HepG2 (cell line): ENCODE results near the gene ELL. TPM values are rescaled to one million over a fixed set of nuclear protein-coding genes. Genes with fewer than 3 reads are reported as not detected.

Source experiments
- BATF2 ChIP-seq: sonication (generic); formaldehyde crosslinking; IDR thresholded peaks from 2 replicates; pipeline ENCODE4 v1.8.0; 2022; ENCODE audit warnings: mild to moderate bottlenecking, missing genetic modification reagents, moderate library complexity
- CSRNP1 ChIP-seq: sonication (generic); formaldehyde crosslinking; IDR thresholded peaks from 2 replicates; pipeline ENCODE4 v1.8.1; 2023; ENCODE audit warnings: mild to moderate bottlenecking, missing genetic modification reagents
- ETV5 ChIP-seq: IDR thresholded peaks from 2 replicates; pipeline ENCODE4 v1.6.1; 2018; ENCODE audit warnings: missing biosample characterization, missing genetic modification reagents, inconsistent platforms, borderline replicate concordance
- FOXK1 ChIP-seq: sonication (generic); formaldehyde crosslinking; IDR thresholded peaks from 2 replicates; pipeline ENCODE4 v1.4.0; 2020; ENCODE audit warnings: low read depth, missing genetic modification reagents, borderline replicate concordance
- HMGXB4 ChIP-seq, 2 experiments: sonication (generic) in 1 of 2; formaldehyde crosslinking in 1 of 2; IDR thresholded peaks; 2 replicates each; pipeline versions ENCODE4 v1.4.0 to v1.6.1; 2018 to 2020; ENCODE audit warnings: missing genetic modification reagents in 2 of 2, borderline replicate concordance in 1 of 2, low read depth in 1 of 2, mild to moderate bottlenecking in 1 of 2, missing biosample characterization in 1 of 2
- KMT2B ChIP-seq: IDR thresholded peaks from 2 replicates; pipeline ENCODE4 v1.6.1; 2016; ENCODE audit warnings: missing genetic modification reagents, missing compliant biosample characterization
- MAX ChIP-seq: IDR thresholded peaks from 2 replicates; pipeline ENCODE4 v1.6.1; 2012; ENCODE audit warnings: inconsistent platforms
- PRDM15 ChIP-seq: sonication (generic); formaldehyde crosslinking; IDR thresholded peaks from 2 replicates; pipeline ENCODE4 v1.4.0; 2020; ENCODE audit warnings: missing genetic modification reagents
- RFX5 ChIP-seq: IDR thresholded peaks from 2 replicates; pipeline ENCODE4 v1.6.1; 2011; ENCODE audit warnings: low read depth, low read length, improper control_type of control experiment
- SATB2 ChIP-seq: sonication (generic); formaldehyde crosslinking; IDR thresholded peaks from 2 replicates; pipeline ENCODE4 v1.5.0; 2020; ENCODE audit warnings: missing genetic modification reagents
- SIN3B ChIP-seq: fragments of 150-350 bp; IDR thresholded peaks from 2 replicates; pipeline ENCODE4 v1.6.1; 2014; ENCODE audit warnings: low read length
- TFE3 ChIP-seq: IDR thresholded peaks from 2 replicates; pipeline ENCODE4 v1.6.1; 2016
- TOE1 ChIP-seq: sonication (generic); formaldehyde crosslinking; IDR thresholded peaks from 2 replicates; pipeline ENCODE4 v1.4.0; 2020; ENCODE audit warnings: mild to moderate bottlenecking, missing genetic modification reagents
- ZBTB42 ChIP-seq: sonication (generic); formaldehyde crosslinking; IDR thresholded peaks from 2 replicates; pipeline ENCODE4 v1.5.0; 2020; ENCODE audit warnings: mild to moderate bottlenecking, missing genetic modification reagents
- ZNF101 ChIP-seq: sonication (generic); formaldehyde crosslinking; IDR thresholded peaks from 2 replicates; pipeline ENCODE4 v1.4.0; 2020; ENCODE audit warnings: mild to moderate bottlenecking, low read depth, missing genetic modification reagents, borderline replicate concordance
- ZNF296 ChIP-seq: sonication (generic); formaldehyde crosslinking; conservative IDR thresholded peaks from 2 replicates; pipeline ENCODE4 v1.5.0; 2020; ENCODE audit warnings: mild to moderate bottlenecking, missing genetic modification reagents
- ZNF547 ChIP-seq: sonication (generic); formaldehyde crosslinking; IDR thresholded peaks from 2 replicates; pipeline ENCODE4 v1.5.1; 2020; ENCODE audit warnings: mild to moderate bottlenecking, missing genetic modification reagents
- ZNF605 ChIP-seq: sonication (generic); formaldehyde crosslinking; IDR thresholded peaks from 2 replicates; pipeline ENCODE4 v1.8.0; 2022; ENCODE audit warnings: mild to moderate bottlenecking, missing genetic modification reagents
- ZNF879 ChIP-seq: sonication (generic); formaldehyde crosslinking; IDR thresholded peaks from 2 replicates; pipeline ENCODE4 v1.8.1; 2023; ENCODE audit warnings: missing genetic modification reagents
- polyA plus RNA-seq, 8 experiments: library from polyadenylated mRNA; depleted of rRNA in 3 of 8; stranded (reverse) in 7 of 8; unstranded in 1 of 8; fragments of >200 nt; fragmentation: Illumina TruSeq in 4 of 8; extraction: Trizol in 4 of 8; gene quantifications; 2 replicates each; pipeline versions ENCODE4 v1.2.1 to v1.2.3, GENCODE V29; 2011 to 2016; ENCODE audit warnings: low read depth in 4 of 8, missing spikeins in 1 of 8, mixed read lengths in 1 of 8; ENCODE audit not compliant: insufficient read depth in 1 of 8
- total RNA-seq, 5 experiments: library from RNA; depleted of rRNA; stranded (reverse); fragments of >200 nt; fragmentation: Illumina TruSeq; extraction: Trizol; gene quantifications; 2 replicates each; pipeline ENCODE4 v1.2.3, GENCODE V29; 2016; ENCODE audit warnings: low read depth in 1 of 5

ELL gene
- total and polyA plus RNA-seq, 2 of the 13 experiments (the other 11 are each of a cell fraction or from before 2014, with no cell fraction given): 3.7 to 5.4 TPM

- TF ChIP-seq PRDM15 (no peak), MAX (peak; percentile 27; the same call in 1 of the 2 replicates), KMT2B (CRISPR knock-in tag) (no peak), BATF2 (CRISPR knock-in tag) (0 out of 2 replicates have a peak, but pooled peaks have one; percentile 37), ETV5 (CRISPR knock-in tag) (no peak), CSRNP1 (CRISPR knock-in tag) (no peak), ZNF879 (CRISPR knock-in tag) (0 out of 2 replicates have a peak, but pooled peaks have one; percentile 41), HMGXB4 (CRISPR knock-in tag; IDR thresholded peaks at IDR 0.05; ENCODE audit: borderline replicate concordance in 1 of 2, low read depth in 1 of 2) (0 out of 4 replicates have a peak, but pooled peaks of 1 of the 2 experiments have one; percentile 1), ZNF101 (CRISPR knock-in tag) (no peak), TOE1 (CRISPR knock-in tag) (no peak), TFE3 (no peak), ZNF547 (CRISPR knock-in tag) (0 out of 2 replicates have a peak, but pooled peaks have one; percentile 21), ZNF605 (CRISPR knock-in tag) (0 out of 2 replicates have a peak, but pooled peaks have one; percentile 2), FOXK1 (CRISPR knock-in tag) (no peak), RFX5 (no peak), SATB2 (CRISPR knock-in tag) (no peak), ZNF296 (CRISPR knock-in tag) (no peak), ZBTB42 (CRISPR knock-in tag) (no peak), SIN3B (no peak)
Observed at GRCh38 chr19:18520848-18521691, 800 bp downstream of the ELL start (continued).
